ENCODE measurements around the gene NOSTRIN. TPM values are rescaled to one million over a fixed set of nuclear protein-coding genes. Genes with fewer than 3 reads are reported as not detected.

NOSTRIN gene
- total RNA-seq, 1 experiment from 2014 or later = not detected

DNA sequence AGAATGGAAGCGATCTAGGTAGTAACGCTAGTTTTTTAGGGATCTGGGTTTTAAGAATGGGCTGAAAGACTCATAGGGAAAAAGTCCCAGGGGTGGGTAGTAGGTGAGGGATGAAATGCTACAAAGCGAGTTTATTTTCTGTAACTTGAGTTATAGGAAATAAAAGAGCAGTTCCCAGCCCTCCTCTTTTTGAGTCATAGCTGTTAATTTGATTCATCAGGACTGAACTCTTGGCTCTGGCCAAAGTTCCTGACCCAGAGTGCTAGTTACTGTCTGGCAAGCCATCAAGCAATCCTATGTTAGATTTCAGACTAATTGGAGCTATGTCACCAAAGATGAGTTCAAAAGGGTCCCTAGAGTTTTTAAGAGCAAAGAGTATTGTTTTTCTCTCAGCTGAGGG, 17.4 kb upstream of the NOSTRIN start:
- H2AFZ ChIP-seq (ENCODE audit: low read length) = no peak overlapping the region
- no peaks in the 10 kb centered on the region for H3K23me2 ChIP-seq (ENCODE audit: insufficient read length, low read depth, low read length, poor library complexity, severe bottlenecking)
- no peak overlapping the region for H3K18ac ChIP-seq (ENCODE audit: insufficient read length, low read depth, low read length)
- H3K27ac Mint-ChIP-seq = no peak overlapping the region
- WGBS (ENCODE audit: extremely low coverage, insufficient read length, low lambda C conversion rate) = no CpG with 5 or more reads among the region's 3 CpGs
- no peaks in the 10 kb centered on the region for H3K9me3 Mint-ChIP-seq
- no peaks in the 10 kb centered on the region for H3K79me2 ChIP-seq (ENCODE audit: insufficient read depth, low read length)
- H3K27me3 Mint-ChIP-seq (ENCODE audit: low read depth) = 0 out of 2 replicates have a peak, but pooled peaks cover 2% of the 10 kb centered on the region
- no peak overlapping the region for H3K9ac ChIP-seq (ENCODE audit: extremely low read depth, insufficient read length, low read length)
- no peak overlapping the region for H3K23ac ChIP-seq (ENCODE audit: insufficient read length, low read depth, low read length)
- no peak overlapping the region for H4K5ac ChIP-seq (ENCODE audit: insufficient read length, low read depth, low read length)
- H3K79me1 ChIP-seq (ENCODE audit: insufficient read depth, low read depth, low read length, poor library complexity, severe bottlenecking) = no peaks in the 10 kb centered on the region
- H3K4me1 Mint-ChIP-seq = peaks cover 34 to 36% of the 10 kb centered on the region in 2 experiments
- no peak overlapping the region for H3K27ac ChIP-seq (ENCODE audit: insufficient read length, low read depth, low read length)
- peaks cover 12% of the 10 kb centered on the region; the same call in 1 of the 2 replicates for H3K4me1 ChIP-seq (ENCODE audit: insufficient read depth, low read length)
- H3K4me2 ChIP-seq (ENCODE audit: insufficient read depth, insufficient read length, low read length) = no peak overlapping the region
- H2BK15ac ChIP-seq (ENCODE audit: low read depth, low read length) = no peak overlapping the region
- DNase-seq = no peak
- no peaks in the 10 kb centered on the region for H3K9me3 ChIP-seq (ENCODE audit: control insufficient read depth, low read depth, low read length)
- H3K4me3 Mint-ChIP-seq = no peak overlapping the region
- no peak overlapping the region for H2AK5ac ChIP-seq (ENCODE audit: insufficient read length, low read length)
- no peak overlapping the region for H2BK120ac ChIP-seq (ENCODE audit: low read depth, low read length, poor library complexity, severe bottlenecking)
- H2BK20ac ChIP-seq (ENCODE audit: low read depth, low read length, poor library complexity, severe bottlenecking) = no peak overlapping the region
- no peak overlapping the region for H2BK12ac ChIP-seq (ENCODE audit: insufficient read length, low read depth, low read length)
- H3T11ph ChIP-seq (ENCODE audit: low read length) = no peak overlapping the region
- H3K36me3 Mint-ChIP-seq (ENCODE audit: insufficient read depth in 1 of 3, low read depth in 3 of 3) = no peaks in the 10 kb centered on the region; a peak in 1 of 7 replicates
- no peak overlapping the region for H4K91ac ChIP-seq (ENCODE audit: insufficient read length, low read depth, low read length)
- no peak overlapping the region for H3K4ac ChIP-seq (ENCODE audit: low read depth, low read length)
- H4K8ac ChIP-seq (replicated peaks; ENCODE audit: insufficient read length, low read depth, low read length) = no peak overlapping the region
- no peak overlapping the region for H2BK5ac ChIP-seq (ENCODE audit: insufficient read length, low read length)
- H3K14ac ChIP-seq (ENCODE audit: insufficient read depth, low read length) = no peak overlapping the region
- H3K56ac ChIP-seq (ENCODE audit: insufficient read length, low read depth, low read length) = no peak overlapping the region
- no peaks in the 10 kb centered on the region for H4K20me1 ChIP-seq (ENCODE audit: control insufficient read depth, insufficient read depth, insufficient read length)
- TF ChIP-seq, protein P1, sequence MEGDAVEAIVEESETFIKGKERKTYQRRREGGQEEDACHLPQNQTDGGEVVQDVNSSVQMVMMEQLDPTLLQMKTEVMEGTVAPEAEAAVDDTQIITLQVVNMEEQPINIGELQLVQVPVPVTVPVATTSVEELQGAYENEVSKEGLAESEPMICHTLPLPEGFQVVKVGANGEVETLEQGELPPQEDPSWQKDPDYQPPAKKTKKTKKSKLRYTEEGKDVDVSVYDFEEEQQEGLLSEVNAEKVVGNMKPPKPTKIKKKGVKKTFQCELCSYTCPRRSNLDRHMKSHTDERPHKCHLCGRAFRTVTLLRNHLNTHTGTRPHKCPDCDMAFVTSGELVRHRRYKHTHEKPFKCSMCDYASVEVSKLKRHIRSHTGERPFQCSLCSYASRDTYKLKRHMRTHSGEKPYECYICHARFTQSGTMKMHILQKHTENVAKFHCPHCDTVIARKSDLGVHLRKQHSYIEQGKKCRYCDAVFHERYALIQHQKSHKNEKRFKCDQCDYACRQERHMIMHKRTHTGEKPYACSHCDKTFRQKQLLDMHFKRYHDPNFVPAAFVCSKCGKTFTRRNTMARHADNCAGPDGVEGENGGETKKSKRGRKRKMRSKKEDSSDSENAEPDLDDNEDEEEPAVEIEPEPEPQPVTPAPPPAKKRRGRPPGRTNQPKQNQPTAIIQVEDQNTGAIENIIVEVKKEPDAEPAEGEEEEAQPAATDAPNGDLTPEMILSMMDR (conservative IDR thresholded peaks at IDR 0.05) = no peak
- no peaks in the 10 kb centered on the region for H3K27me3 ChIP-seq (ENCODE audit: insufficient read depth, low read length)

Data from H9 (cell line).